Lower leg skin (tissue), 3 donors: Measurements from ENCODE around the gene LOXHD1.

Experiments used
- CTCF ChIP-seq, 3 donors: fragments of 450-650 bp; IDR thresholded peaks; one replicate each; pipeline ENCODE4 v1.5.1; 2016; ENCODE audit warnings: antibody characterized with exemption in 3 of 3, mild to moderate bottlenecking in 3 of 3, moderate library complexity in 2 of 3
- POLR2A ChIP-seq, 2 donors: fragments of 450-650 bp; IDR thresholded peaks; one replicate each; pipeline ENCODE4 v1.6.1; 2016 to 2017; ENCODE audit warnings: antibody characterized with exemption in 2 of 2, mild to moderate bottlenecking in 1 of 2, moderate library complexity in 1 of 2

GRCh38 chr18:46462523-46462922 is 194.5 kb downstream of the LOXHD1 start:
- TF ChIP-seq POLR2A (IDR thresholded peaks at IDR 0.05) (no peak), CTCF (IDR thresholded peaks at IDR 0.05) (no peak)
